Small intestine (tissue), 7 donors: ENCODE results near the gene ARTN. TPM values are rescaled to one million over a fixed set of nuclear protein-coding genes. Genes with fewer than 3 reads are reported as not detected.

ENCODE experiments used
- DNase-seq, 2 donors: peaks; one replicate each; pipeline versions ENCODE4 v3.0.0 to v3.0.0-alpha.2; 2013
- FAIRE-seq: peaks from 2 replicates; lab custom pipeline; 2012; peaks lifted over from hg19 to GRCh38; lab: Jason Lieb, UNC
- H3K27ac ChIP-seq, 3 donors: one replicate each; pipeline ENCODE4 v1.5.1; 2013; ENCODE audit warnings: low read length in 2 of 3, mild to moderate bottlenecking in 2 of 3, control low read depth in 1 of 3, inconsistent platforms in 1 of 3, low read depth in 1 of 3, moderate library complexity in 1 of 3
- H3K27me3 ChIP-seq, 3 donors: one replicate each; pipeline ENCODE4 v1.6.1; 2013; ENCODE audit warnings: low read length in 3 of 3, inconsistent platforms in 1 of 3; ENCODE audit not compliant: control insufficient read depth in 3 of 3, insufficient read depth in 3 of 3
- H3K36me3 ChIP-seq, 3 donors: one replicate each; pipeline ENCODE4 v1.6.1; 2013; ENCODE audit warnings: low read length in 3 of 3, inconsistent platforms in 1 of 3, low read depth in 1 of 3, mild to moderate bottlenecking in 1 of 3, moderate library complexity in 1 of 3; ENCODE audit not compliant: control insufficient read depth in 3 of 3, insufficient read depth in 2 of 3
- H3K4me1 ChIP-seq, 3 donors: one replicate each; pipeline ENCODE4 v1.6.1; 2013; ENCODE audit warnings: low read length in 2 of 3, inconsistent platforms in 1 of 3, low read depth in 1 of 3, mild to moderate bottlenecking in 1 of 3, moderate library complexity in 1 of 3; ENCODE audit not compliant: control insufficient read depth in 3 of 3, insufficient read depth in 2 of 3
- H3K4me3 ChIP-seq, 3 donors: one replicate each; pipeline ENCODE4 v1.5.1; 2013; ENCODE audit warnings: low read length in 3 of 3, control low read depth in 1 of 3, inconsistent platforms in 1 of 3, low read depth in 1 of 3, mild to moderate bottlenecking in 1 of 3, moderate library complexity in 1 of 3
- H3K9me3 ChIP-seq, 2 donors: one replicate each; pipeline ENCODE4 v1.6.1; 2013; ENCODE audit warnings: low read depth in 1 of 2, low read length in 1 of 2; ENCODE audit not compliant: control insufficient read depth in 2 of 2, insufficient read depth in 1 of 2
- whole genome bisulfite sequencing, 3 donors: extraction: QIAGEN DNeasy Blood & Tissue Kit; methylation state at CpG; one replicate each; pipeline ENCODE4 v1.1.7; 2013; 5-methylcytosine and 5-hydroxymethylcytosine counted together
- polyA plus RNA-seq, 4 donors: library from polyadenylated mRNA; stranded (reverse) in 3 of 4; unstranded in 1 of 4; fragments of 200-250 nt in 3 of 4; fragments of 120-200 nt in 1 of 4; gene quantifications; one replicate each; pipeline versions ENCODE4 v1.2.1 to v1.2.3, GENCODE V29; 2013
- donor health status: healthy with polysubstance abuse.
- donor health status: control.
- donor health status: control.
- donor health status: Bipolar disorder and iron deficiency.
- donor health status: healthy.

The ARTN gene
- polyA plus RNA-seq, 4 donors = 0.81 to 1.2 (median 0.83) TPM; not detected in 1

DNA sequence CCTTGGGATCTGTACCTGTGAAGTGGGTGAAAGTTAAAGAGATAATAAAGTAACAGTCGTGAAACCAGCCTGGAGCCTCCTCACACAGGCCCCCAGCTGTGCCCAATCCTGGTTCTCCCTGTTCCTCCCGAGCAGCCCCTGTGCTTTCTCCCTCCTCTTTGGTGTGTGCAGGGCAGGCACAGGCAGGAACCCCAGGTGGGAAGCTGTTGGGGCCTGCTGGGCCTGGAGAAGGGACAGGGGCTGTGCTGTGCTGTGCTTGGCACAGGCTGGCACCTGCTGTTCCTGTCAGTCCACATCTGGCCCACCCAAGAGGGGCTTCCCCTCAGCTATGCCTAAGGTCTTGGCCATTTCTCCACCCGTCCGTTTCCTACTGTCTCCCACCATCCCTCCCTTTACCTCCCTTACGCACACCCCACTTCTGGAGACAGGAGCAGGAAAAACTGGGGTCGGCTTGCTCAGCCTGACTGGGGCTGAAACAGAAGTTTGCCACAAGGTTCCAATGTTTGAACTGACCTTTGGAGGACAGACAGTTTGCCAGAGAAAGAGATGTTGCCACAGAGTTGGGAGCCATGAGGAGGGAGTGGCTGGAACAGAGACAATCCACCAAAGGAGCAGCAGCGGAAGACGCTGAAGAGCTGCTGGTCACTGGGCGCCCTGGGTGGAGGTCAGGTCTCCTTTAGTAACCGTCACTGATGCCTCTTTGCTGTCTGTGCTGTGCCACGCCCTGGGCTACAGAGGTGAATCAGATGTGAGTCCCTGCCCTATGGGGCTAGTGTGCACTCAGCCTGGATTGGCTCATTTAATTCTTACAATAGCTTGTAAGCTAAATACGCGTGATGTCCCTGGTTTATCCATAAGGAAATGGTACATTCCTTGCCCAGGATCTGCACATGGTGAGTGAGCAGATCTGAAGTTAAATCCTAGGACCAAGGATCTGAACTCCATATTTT is 18.8 kb upstream of the ARTN start:
- no peak for FAIRE-seq

DNA sequence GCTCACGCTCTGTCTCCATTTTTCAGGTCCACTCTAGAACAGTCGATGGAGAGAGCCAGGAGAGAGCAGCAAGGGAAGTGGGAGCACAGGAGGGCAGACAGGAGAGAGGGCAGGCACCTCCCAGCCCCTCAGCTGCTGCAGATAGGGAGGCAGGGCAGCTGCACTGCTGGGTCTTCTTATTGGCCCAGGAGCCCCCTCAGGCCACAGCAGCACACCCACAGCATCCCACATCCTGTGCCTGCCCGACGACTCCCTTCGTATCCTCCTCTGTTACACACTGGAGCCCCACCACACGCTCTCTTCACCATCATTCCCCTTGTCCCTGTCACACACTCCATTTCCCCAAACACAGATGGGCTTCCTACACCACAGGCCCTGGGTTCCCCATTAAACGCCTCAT is 13.7 kb upstream of the ARTN start:
- DNase-seq = no peak
- Histone ChIP-seq H3K9me3 (no peaks in the 10 kb centered on the region), H3K27ac (no peak overlapping the region), H3K4me1 (no peaks in the 10 kb centered on the region), H3K27me3 (no peaks in the 10 kb centered on the region), H3K36me3 (peaks cover 0 to 2% (median 0%) of the 10 kb centered on the region in 3 donors), H3K4me3 (no peak overlapping the region)
- 85 to 93% (median 90%) methylated on average over 7 of the region's 7 CpGs for WGBS, 3 donors
- FAIRE-seq = no peak

More for the DNA sequence above, 18.8 kb upstream of the ARTN start:
- no peak overlapping the region for H3K4me3 ChIP-seq
- H3K4me1 ChIP-seq = no peaks in the 10 kb centered on the region
- peaks cover 0 to 2% (median 0%) of the 10 kb centered on the region in 3 donors for H3K36me3 ChIP-seq
- DNase-seq = no peak
- no peaks in the 10 kb centered on the region for H3K9me3 ChIP-seq
- no peaks in the 10 kb centered on the region for H3K27me3 ChIP-seq
- H3K27ac ChIP-seq = no peak overlapping the region
- 86 to 89% (median 88%) methylated on average over 13 of the region's 13 CpGs for WGBS, 3 donors

DNA sequence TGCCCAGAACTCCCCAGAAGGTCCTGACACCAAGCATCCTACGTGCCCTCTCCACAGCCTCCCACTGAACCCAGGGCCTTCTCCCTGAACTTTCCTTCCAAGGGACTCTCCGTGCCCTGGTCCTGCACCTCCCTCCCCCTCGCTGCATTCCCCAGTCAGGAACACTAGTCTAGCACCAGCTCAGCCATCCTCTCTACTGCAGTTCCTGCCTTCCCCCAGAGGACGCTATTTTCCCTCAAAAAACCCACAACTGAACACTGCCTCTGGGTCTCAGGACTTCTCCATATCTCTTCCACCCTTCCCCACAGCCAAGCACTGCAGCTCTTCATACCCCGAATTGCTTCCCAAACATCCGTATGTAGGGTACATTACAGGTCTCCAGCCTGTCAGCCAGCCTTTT is 12.6 kb upstream of the ARTN start:
- Histone ChIP-seq H3K36me3 (peaks cover 0 to 6% (median 0%) of the 10 kb centered on the region in 3 donors), H3K27ac (no peak overlapping the region), H3K4me3 (no peak overlapping the region), H3K4me1 (no peaks in the 10 kb centered on the region), H3K9me3 (no peaks in the 10 kb centered on the region), H3K27me3 (no peaks in the 10 kb centered on the region)
- WGBS, 3 donors = 93 to 97% (median 96%) methylated on average over 5 to 6 of the region's 6 CpGs
- no peak for FAIRE-seq
- DNase-seq = no peak

DNA sequence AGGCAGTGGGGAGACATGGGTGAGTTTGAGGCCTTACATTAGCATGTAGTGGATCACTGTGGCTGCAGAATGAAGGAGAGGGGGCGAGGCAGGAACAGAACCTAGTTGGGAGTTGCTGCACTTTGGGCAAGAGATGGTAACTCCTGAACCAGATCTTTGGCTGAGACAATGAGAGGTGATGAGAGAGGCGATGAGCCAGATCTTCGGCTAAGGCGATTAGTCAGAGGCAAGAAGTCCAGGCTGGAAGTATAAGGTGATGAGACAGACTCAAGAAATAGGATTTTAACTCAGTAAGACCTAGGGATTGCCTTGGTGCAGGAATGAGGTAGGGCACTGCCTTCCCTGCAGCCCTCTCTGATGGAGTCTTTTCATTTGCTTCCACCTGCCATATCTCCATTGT is 9.1 kb upstream of the ARTN start:
- FAIRE-seq (no peak), DNase-seq (no peak)
- H3K4me1 ChIP-seq = no peaks in the 10 kb centered on the region
- H3K9me3 ChIP-seq = no peaks in the 10 kb centered on the region
- H3K27me3 ChIP-seq = no peaks in the 10 kb centered on the region
- H3K4me3 ChIP-seq = no peak overlapping the region
- H3K36me3 ChIP-seq = peaks cover 0 to 8% (median 0%) of the 10 kb centered on the region in 3 donors
- H3K27ac ChIP-seq = no peak overlapping the region
- WGBS, 3 donors = 82 to 97% (median 86%) methylated on average over 4 of the region's 4 CpGs

DNA sequence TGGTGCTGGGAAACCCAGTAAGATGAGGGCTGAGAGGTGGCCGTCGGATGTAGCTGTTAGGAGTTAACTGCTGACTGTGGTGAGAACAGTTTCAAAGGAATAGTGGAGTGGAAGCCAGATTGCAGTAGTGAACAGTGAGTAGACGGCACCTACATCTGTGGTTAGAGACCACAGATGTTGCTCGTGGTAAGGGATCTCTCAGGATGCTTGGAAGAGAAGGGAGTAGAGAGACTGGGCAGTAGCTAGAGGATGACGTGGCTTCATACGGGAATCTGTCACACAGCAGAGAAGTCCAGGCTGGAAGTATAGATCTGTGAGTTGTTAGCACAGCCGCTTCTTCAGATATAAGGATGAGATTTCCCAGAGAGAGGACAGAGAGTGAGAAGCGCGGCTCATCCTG is 7.8 kb upstream of the ARTN start:
- no peaks in the 10 kb centered on the region for H3K4me1 ChIP-seq
- no peak overlapping the region for H3K27ac ChIP-seq
- DNase-seq = no peak
- no peaks in the 10 kb centered on the region for H3K9me3 ChIP-seq
- no peaks in the 10 kb centered on the region for H3K27me3 ChIP-seq
- no peak overlapping the region for H3K4me3 ChIP-seq
- peaks cover 0 to 18% (median 0%) of the 10 kb centered on the region in 3 donors for H3K36me3 ChIP-seq
- 89 to 92% (median 91%) methylated on average over 9 of the region's 9 CpGs for WGBS, 3 donors
- no peak for FAIRE-seq

DNA sequence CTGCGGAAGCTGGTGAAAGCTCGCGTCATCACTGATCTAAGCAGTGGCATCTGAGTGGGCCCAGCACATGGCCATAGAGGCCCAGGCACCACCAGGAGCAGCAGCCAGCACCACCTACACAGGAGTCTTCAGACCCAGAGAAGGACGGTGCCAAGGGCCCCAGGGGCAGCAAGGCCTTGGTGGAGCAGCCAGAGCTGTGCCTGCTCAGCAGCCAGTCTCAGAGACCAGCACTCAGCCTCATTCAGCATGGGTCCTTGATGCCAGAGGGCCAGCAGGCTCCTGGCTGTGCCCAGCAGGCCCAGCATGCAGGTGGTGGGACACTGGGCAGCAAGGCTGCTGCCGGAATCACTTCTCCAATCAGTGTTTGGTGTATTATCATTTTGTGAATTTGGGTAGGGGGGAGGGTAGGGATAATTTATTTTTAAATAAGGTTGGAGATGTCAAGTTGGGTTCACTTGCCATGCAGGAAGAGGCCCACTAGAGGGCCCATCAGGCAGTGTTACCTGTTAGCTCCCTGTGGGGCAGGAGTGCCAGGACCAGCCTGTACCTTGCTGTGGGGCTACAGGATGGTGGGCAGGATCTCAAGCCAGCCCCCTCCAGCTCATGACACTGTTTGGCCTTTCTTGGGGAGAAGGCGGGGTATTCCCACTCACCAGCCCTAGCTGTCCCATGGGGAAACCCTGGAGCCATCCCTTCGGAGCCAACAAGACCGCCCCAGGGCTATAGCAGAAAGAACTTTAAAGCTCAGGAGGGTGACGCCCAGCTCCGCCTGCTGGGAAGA is 3.2 kb upstream of the ARTN start:
- peaks cover 0 to 16% (median 0%) of the 10 kb centered on the region in 3 donors for H3K36me3 ChIP-seq
- H3K9me3 ChIP-seq = no peaks in the 10 kb centered on the region
- peaks cover 0 to 20% (median 3%) of the 10 kb centered on the region in 3 donors for H3K4me1 ChIP-seq
- H3K4me3 ChIP-seq = no peak overlapping the region
- peak; percentile 24 to 31 for DNase-seq
- H3K27me3 ChIP-seq = peaks cover 0 to 22% (median 5%) of the 10 kb centered on the region in 3 donors
- 92 to 95% (median 93%) methylated on average over 10 of the region's 10 CpGs for WGBS, 3 donors
- H3K27ac ChIP-seq = no peak overlapping the region
- no peak for FAIRE-seq

DNA sequence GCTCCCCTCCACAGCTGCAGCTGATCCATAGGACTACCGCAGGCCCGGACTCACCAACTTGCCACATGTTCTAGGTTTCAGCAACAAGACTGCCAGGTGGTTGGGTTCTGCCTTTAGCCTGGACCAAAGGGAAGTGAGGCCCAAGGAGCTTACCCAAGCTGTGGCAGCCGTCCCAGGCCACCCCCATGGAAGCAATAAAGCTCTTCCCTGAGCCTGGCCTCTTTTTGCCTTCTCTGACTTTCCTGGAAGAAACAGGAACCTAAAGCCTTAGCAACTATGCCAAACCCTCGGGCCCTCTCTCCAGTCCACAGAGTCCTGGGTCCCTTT is 2.7 kb upstream of the ARTN start:
- Histone ChIP-seq H3K4me3 (no peak overlapping the region), H3K4me1 (peaks cover 0 to 25% (median 3%) of the 10 kb centered on the region in 3 donors), H3K27ac (no peak overlapping the region), H3K9me3 (no peaks in the 10 kb centered on the region), H3K36me3 (peaks cover 0 to 12% (median 0%) of the 10 kb centered on the region in 3 donors), H3K27me3 (peaks cover 0 to 24% (median 5%) of the 10 kb centered on the region in 3 donors)
- FAIRE-seq (no peak), DNase-seq (no peak)
- WGBS, 3 donors = 74 to 77% (median 74%) methylated on average over 4 of the region's 4 CpGs
